NCI-H1930 (cell line): ENCODE data around the gene S100A14.
"Not testable (repeated sequence)": the region's sequence is repeated elsewhere in the genome, so short reads cannot be mapped to it uniquely, and the experiment has no call there.

ENCODE experiments used
- DNase-seq, 2 experiments: peaks; one replicate each; lab custom pipeline; 2025; lab: John Stamatoyannopoulos, UW

Gene S100A14

GRCh38 chr1:153586347-153586746 is 29.8 kb downstream of the S100A14 start:
- DNase-seq: no peak

- DNase-seq: no peak
These were observed 31.1 kb downstream of the S100A14 start for GRCh38 chr1:153585006-153585405.

- DNase-seq: no peak
These were observed 32.1 kb downstream of the S100A14 start for GRCh38 chr1:153583976-153584375.

GRCh38 chr1:153583514-153583913 is 32.6 kb downstream of the S100A14 start:
- DNase-seq: not testable (repeated sequence)

GRCh38 chr1:153582836-153583235 is 33.3 kb downstream of the S100A14 start:
- not testable (repeated sequence) for DNase-seq

- no peak for DNase-seq
These were observed 37.2 kb downstream of the S100A14 start for GRCh38 chr1:153578936-153579335.

- DNase-seq: no peak
These were observed 37.6 kb downstream of the S100A14 start for GRCh38 chr1:153578490-153578889.

GRCh38 chr1:153577624-153578051 is 38.5 kb downstream of the S100A14 start:
- DNase-seq: no peak

- DNase-seq: no peak
These were observed 39.0 kb downstream of the S100A14 start for GRCh38 chr1:153577138-153577537.

GRCh38 chr1:153575497-153575896 is 40.6 kb downstream of the S100A14 start:
- DNase-seq: not testable (repeated sequence)

GRCh38 chr1:153575081-153575491 is 41.0 kb downstream of the S100A14 start:
- DNase-seq: not testable (repeated sequence)

- DNase-seq: no peak
These were observed 42.8 kb downstream of the S100A14 start for GRCh38 chr1:153573351-153573750.

- DNase-seq: peak; percentile 20 to 38
These were observed 43.5 kb downstream of the S100A14 start for GRCh38 chr1:153572569-153573015.

GRCh38 chr1:153571706-153572105 is 44.4 kb downstream of the S100A14 start:
- no peak for DNase-seq

GRCh38 chr1:153570874-153571273 is 45.3 kb downstream of the S100A14 start:
- no peak for DNase-seq

- no peak for DNase-seq
These were observed 46.7 kb downstream of the S100A14 start for GRCh38 chr1:153569465-153569864.

- peak; percentile 75 to 78 for DNase-seq
These were observed 47.6 kb downstream of the S100A14 start for GRCh38 chr1:153568367-153569099.

- no peak for DNase-seq
These were observed 48.3 kb downstream of the S100A14 start for GRCh38 chr1:153567621-153568366.

- no peak for DNase-seq
These were observed 49.4 kb downstream of the S100A14 start for GRCh38 chr1:153566414-153567371.

- no peak for DNase-seq
These were observed 50.4 kb downstream of the S100A14 start, which contains the start of gene S100A2 for GRCh38 chr1:153565529-153566374. Gene S100A2, minus strand, starts transcription at chr1:153565844. Its CDS starts 1,967 bp downstream, at chr1:153563877.
